ENCODE measurements around the gene STX7.

The STX7 gene

GRCh38 chr6:132524646-132525045, 11.7 kb upstream of the STX7 start:
- DNase-seq (ENCODE audit: low spot score): no peak
- no peak for TF ChIP-seq CTCF (IDR thresholded peaks at IDR 0.05; ENCODE audit: extremely low read depth, insufficient read depth, missing control alignments)
- in situ Hi-C loops (cut with MboI; ENCODE audit: low pct_unique_long_range_greater_than_20kb, low sequenced_read_pairs, unreplicated experiment): loop anchor here (5.0 kb wide), 1 partner anchor 243 kb away; no protein-coding TSS in a partner anchor

GRCh38 chr6:132520953-132521352, 8.0 kb upstream of the STX7 start:
- TF ChIP-seq CTCF (IDR thresholded peaks at IDR 0.05; ENCODE audit: extremely low read depth, insufficient read depth, missing control alignments): no peak
- in situ Hi-C loops (cut with MboI; ENCODE audit: low pct_unique_long_range_greater_than_20kb, low sequenced_read_pairs, unreplicated experiment): no loop called here
- no peak for DNase-seq (ENCODE audit: low spot score)

GRCh38 chr6:132515386-132515785, 2.5 kb upstream of the STX7 start:
- in situ Hi-C loops (cut with MboI; ENCODE audit: low pct_unique_long_range_greater_than_20kb, low sequenced_read_pairs, unreplicated experiment): no loop called here
- DNase-seq (ENCODE audit: low spot score): no peak
- TF ChIP-seq CTCF (IDR thresholded peaks at IDR 0.05; ENCODE audit: extremely low read depth, insufficient read depth, missing control alignments): no peak

GRCh38 chr6:132513831-132514545, 1.1 kb upstream of the STX7 start:
- in situ Hi-C loops (cut with MboI; ENCODE audit: low pct_unique_long_range_greater_than_20kb, low sequenced_read_pairs, unreplicated experiment): no loop called here
- no peak for DNase-seq (ENCODE audit: low spot score)
- no peak for TF ChIP-seq CTCF (IDR thresholded peaks at IDR 0.05; ENCODE audit: extremely low read depth, insufficient read depth, missing control alignments)

GRCh38 chr6:132512342-132512637, 626 bp downstream of the STX7 start:
- no peak for TF ChIP-seq CTCF (IDR thresholded peaks at IDR 0.05; ENCODE audit: extremely low read depth, insufficient read depth, missing control alignments)
- in situ Hi-C loops (cut with MboI; ENCODE audit: low pct_unique_long_range_greater_than_20kb, low sequenced_read_pairs, unreplicated experiment): no loop called here
- no peak for DNase-seq (ENCODE audit: low spot score)

- in situ Hi-C loops (cut with MboI; ENCODE audit: low pct_unique_long_range_greater_than_20kb, low sequenced_read_pairs, unreplicated experiment): no loop called here
- no peak for DNase-seq (ENCODE audit: low spot score)
- TF ChIP-seq CTCF (IDR thresholded peaks at IDR 0.05; ENCODE audit: extremely low read depth, insufficient read depth, missing control alignments): no peak
Observed at GRCh38 chr6:132511831-132512220, 1.1 kb downstream of the STX7 start.
